ENCODE measurements around the gene TMEM89.
A peak's percentile ranks its signal among the peaks of the same experiment; 100 is the strongest.

The TMEM89 gene

GRCh38 chr3:48650723-48651122 is 29.2 kb upstream of the TMEM89 start:
- peaks cover 0 to 14% (median 5%) of the 10 kb centered on the region in 10 experiments; a peak in 12 of 20 replicates for H3K4me1 ChIP-seq
- H3K4me2 ChIP-seq: no peak overlapping the region

GRCh38 chr3:48648188-48648850 is 26.8 kb upstream of the TMEM89 start:
- TF ChIP-seq Cebpa-rat (IDR thresholded peaks at IDR 0.05): no peak
- no peaks in the 10 kb centered on the region for H3K9me3 ChIP-seq (replicated peaks in 1 of 11)
- H3K36me3 ChIP-seq: no peaks in the 10 kb centered on the region
- no peak overlapping the region for H3K27ac ChIP-seq
- no peak overlapping the region for H3K4me3 ChIP-seq
- H3K4me1 ChIP-seq: peaks cover 0 to 4% (median 0%) of the 10 kb centered on the region in 10 experiments; a peak in 1 of 20 replicates
- H3K9ac ChIP-seq: no peak overlapping the region
- H3K4me2 ChIP-seq: no peak overlapping the region
- H3K27me3 ChIP-seq: no peaks in the 10 kb centered on the region
- peaks cover 0 to 10% (median 0%) of the 10 kb centered on the region in 11 experiments; a peak in 2 of 22 replicates for H4K20me1 ChIP-seq

More at GRCh38 chr3:48650723-48651122, 29.2 kb upstream of the TMEM89 start:
- H3K9me3 ChIP-seq (replicated peaks in 1 of 11): no peaks in the 10 kb centered on the region
- H3K36me3 ChIP-seq: no peaks in the 10 kb centered on the region
- no peak overlapping the region for H3K9ac ChIP-seq
- H3K4me3 ChIP-seq: no peak overlapping the region
- no peak overlapping the region for H3K27ac ChIP-seq
- H3K27me3 ChIP-seq: peaks cover 0 to 7% (median 0%) of the 10 kb centered on the region in 11 experiments; a peak in 3 of 22 replicates
- no peak for TF ChIP-seq Cebpa-rat (IDR thresholded peaks at IDR 0.05)
- H4K20me1 ChIP-seq: peaks cover 0 to 18% (median 0%) of the 10 kb centered on the region in 11 experiments; a peak in 3 of 22 replicates

GRCh38 chr3:48647714-48648113 is 26.1 kb upstream of the TMEM89 start:
- no peaks in the 10 kb centered on the region for H3K36me3 ChIP-seq
- no peak for TF ChIP-seq Cebpa-rat (IDR thresholded peaks at IDR 0.05)
- H3K27ac ChIP-seq: no peak overlapping the region
- H4K20me1 ChIP-seq: peaks cover 0 to 11% (median 0%) of the 10 kb centered on the region in 11 experiments; a peak in 2 of 22 replicates
- no peaks in the 10 kb centered on the region for H3K4me1 ChIP-seq
- no peak overlapping the region for H3K4me3 ChIP-seq
- H3K9me3 ChIP-seq (replicated peaks in 1 of 11): no peaks in the 10 kb centered on the region
- H3K27me3 ChIP-seq: no peaks in the 10 kb centered on the region
- H3K9ac ChIP-seq: no peak overlapping the region
- no peak overlapping the region for H3K4me2 ChIP-seq

GRCh38 chr3:48644898-48645760 is 23.6 kb upstream of the TMEM89 start:
- H3K27me3 ChIP-seq: no peaks in the 10 kb centered on the region
- H3K9me3 ChIP-seq (replicated peaks in 1 of 11): no peaks in the 10 kb centered on the region
- H3K27ac ChIP-seq: no peak overlapping the region
- H3K4me3 ChIP-seq: no peak overlapping the region
- H3K36me3 ChIP-seq: no peaks in the 10 kb centered on the region
- H4K20me1 ChIP-seq: peaks cover 0 to 15% (median 0%) of the 10 kb centered on the region in 11 experiments; a peak in 2 of 22 replicates
- H3K9ac ChIP-seq: no peak overlapping the region
- no peaks in the 10 kb centered on the region for H3K4me1 ChIP-seq
- TF ChIP-seq Cebpa-rat (IDR thresholded peaks at IDR 0.05): no peak
- H3K4me2 ChIP-seq: no peak overlapping the region

- Histone ChIP-seq H3K9me3 (replicated peaks in 1 of 11) (no peaks in the 10 kb centered on the region), H3K9ac (no peak overlapping the region), H3K27me3 (no peaks in the 10 kb centered on the region), H3K4me1 (peaks cover 0 to 11% (median 0%) of the 10 kb centered on the region in 10 experiments; a peak in 1 of 20 replicates), H3K36me3 (no peaks in the 10 kb centered on the region), H3K4me2 (no peak overlapping the region), H3K27ac (no peak overlapping the region), H4K20me1 (peaks cover 0 to 15% (median 0%) of the 10 kb centered on the region in 11 experiments; a peak in 2 of 22 replicates), H3K4me3 (no peak overlapping the region)
- TF ChIP-seq Cebpa-rat (IDR thresholded peaks at IDR 0.05): no peak
Measured at GRCh38 chr3:48642605-48643004, 21.0 kb upstream of the TMEM89 start.

GRCh38 chr3:48641396-48641795 is 19.8 kb upstream of the TMEM89 start:
- H3K9me3 ChIP-seq (replicated peaks in 1 of 11): no peaks in the 10 kb centered on the region
- H3K27me3 ChIP-seq: no peaks in the 10 kb centered on the region
- H3K4me2 ChIP-seq: no peak overlapping the region
- H4K20me1 ChIP-seq: peaks cover 0 to 15% (median 0%) of the 10 kb centered on the region in 11 experiments; a peak in 2 of 22 replicates
- peaks cover 4 to 23% (median 10%) of the 10 kb centered on the region in 10 experiments for H3K4me1 ChIP-seq
- no peaks in the 10 kb centered on the region for H3K36me3 ChIP-seq
- no peak for TF ChIP-seq Cebpa-rat (IDR thresholded peaks at IDR 0.05)
- H3K9ac ChIP-seq: no peak overlapping the region; a peak in 2 of 22 replicates
- H3K27ac ChIP-seq: no peak overlapping the region
- H3K4me3 ChIP-seq: no peak overlapping the region

- H3K27me3 ChIP-seq: no peaks in the 10 kb centered on the region
- H3K9me3 ChIP-seq (replicated peaks in 1 of 11): no peaks in the 10 kb centered on the region
- no peak for TF ChIP-seq Cebpa-rat (IDR thresholded peaks at IDR 0.05)
- no peak overlapping the region for H3K27ac ChIP-seq
- H3K9ac ChIP-seq: no peak overlapping the region
- peaks cover 0 to 10% (median 0%) of the 10 kb centered on the region in 11 experiments; a peak in 2 of 22 replicates for H4K20me1 ChIP-seq
- H3K36me3 ChIP-seq: no peaks in the 10 kb centered on the region
- no peak overlapping the region for H3K4me2 ChIP-seq
- H3K4me3 ChIP-seq: no peak overlapping the region
- H3K4me1 ChIP-seq: peaks cover 10 to 32% (median 17%) of the 10 kb centered on the region in 10 experiments
Measured at GRCh38 chr3:48639944-48640606, 18.5 kb upstream of the TMEM89 start.

- Histone ChIP-seq H3K4me2 (peak overlapping the region in 5 of 11 experiments; percentile 88 to 99 (median 98); a peak in 4 of 22 replicates), H3K36me3 (peaks cover 5 to 18% (median 13%) of the 10 kb centered on the region in 11 experiments; a peak in 19 of 22 replicates), H3K27me3 (no peaks in the 10 kb centered on the region), H3K27ac (no peak overlapping the region), H3K9ac (no peak overlapping the region), H3K4me1 (peaks cover 23 to 47% (median 32%) of the 10 kb centered on the region in 10 experiments), H3K4me3 (no peak overlapping the region), H4K20me1 (peaks cover 0 to 28% (median 15%) of the 10 kb centered on the region in 11 experiments; a peak in 15 of 22 replicates), H3K9me3 (replicated peaks in 1 of 11) (no peaks in the 10 kb centered on the region)
- no peak for TF ChIP-seq Cebpa-rat (IDR thresholded peaks at IDR 0.05)
Measured at GRCh38 chr3:48637305-48637704, 15.7 kb upstream of the TMEM89 start.
